Lung (tissue), 12 donors: ENCODE data around the gene DNAH17. TPM values are rescaled to one million over a fixed set of nuclear protein-coding genes. Genes with fewer than 3 reads are reported as not detected.

ENCODE experiments used
- ATAC-seq: fragments of 200-7000 bp; cut with Tn5 transposase; one replicate; pipeline ENCODE4 v1.9.1; 2020; ENCODE audit warnings: moderate number of reproducible peaks; ENCODE audit not compliant: insufficient read depth, low FRiP score
- DNase-seq, 3 donors: peaks; one replicate each; pipeline ENCODE4 v3.0.0-alpha.2; 2013 to 2017
- H3K27ac ChIP-seq, 2 donors: one replicate each; pipeline ENCODE4 v1.5.1; 2013; ENCODE audit warnings: mild to moderate bottlenecking in 2 of 2, moderate library complexity in 2 of 2, control low read depth in 1 of 2, inconsistent platforms in 1 of 2, low read depth in 1 of 2, low read length in 1 of 2
- H3K27me3 ChIP-seq, 3 donors: one replicate each; pipeline ENCODE4 v1.5.1; 2013; ENCODE audit warnings: low read length in 2 of 3; ENCODE audit not compliant: control insufficient read depth in 3 of 3, insufficient read depth in 3 of 3
- H3K36me3 ChIP-seq, 4 donors: one replicate each; pipeline ENCODE4 v1.5.1; 2013; ENCODE audit warnings: low read length in 4 of 4, mild to moderate bottlenecking in 1 of 4, moderate library complexity in 1 of 4; ENCODE audit not compliant: control insufficient read depth in 4 of 4, insufficient read depth in 4 of 4
- H3K4me1 ChIP-seq, 5 donors: one replicate each; pipeline ENCODE4 v1.5.1; 2013; ENCODE audit warnings: low read length in 5 of 5, mild to moderate bottlenecking in 2 of 5, moderate library complexity in 1 of 5; ENCODE audit not compliant: control insufficient read depth in 5 of 5, insufficient read depth in 5 of 5
- H3K4me3 ChIP-seq: one replicate; pipeline ENCODE4 v1.5.1; 2013; ENCODE audit warnings: mild to moderate bottlenecking, control low read depth, moderate library complexity
- H3K9ac ChIP-seq, 2 donors: one replicate each; pipeline ENCODE4 v1.5.1; 2013; ENCODE audit warnings: low read length in 2 of 2, control low read depth in 1 of 2; ENCODE audit not compliant: insufficient read depth in 1 of 2
- H3K9me3 ChIP-seq, 4 donors: one replicate each; pipeline ENCODE4 v1.5.1; 2013; ENCODE audit warnings: low read length in 3 of 4, mild to moderate bottlenecking in 1 of 4, moderate library complexity in 1 of 4; ENCODE audit not compliant: control insufficient read depth in 4 of 4, insufficient read depth in 3 of 4
- WGBS, 2 donors: extraction: QIAGEN DNeasy Blood & Tissue Kit; methylation state at CpG; one replicate each; pipeline ENCODE4 v1.1.7; 2013; 5-methylcytosine and 5-hydroxymethylcytosine counted together
- polyA plus RNA-seq, 2 donors: library from polyadenylated mRNA; stranded (reverse); fragments of 200-250 nt; gene quantifications; one replicate each; pipeline ENCODE4 v1.2.1, GENCODE V29; 2013
- total RNA-seq, 2 donors: library from RNA; depleted of rRNA in 1 of 2; stranded (reverse); fragments of >200 nt in 1 of 2; gene quantifications; one replicate each; pipeline ENCODE4 v1.2.1, GENCODE V29; 2014 to 2021
- TF ChIP-seq, protein P1 (sequence below): IDR thresholded peaks from 2 replicates; pipeline ENCODE4 v1.5.1; 2012; ENCODE audit warnings: mild to moderate bottlenecking; ENCODE audit errors: control extremely low read depth, extremely low read depth
- donor health status: control.
- donor health status: control.
- donor health status: Bipolar disorder and iron deficiency.
- donor health status: healthy.
- donor health status: DM: yes; HTN: yes; CAD: no.

Gene DNAH17
- total and polyA plus RNA-seq, 4 donors: 0.44 to 1.6 (median 1.2) TPM

DNA sequence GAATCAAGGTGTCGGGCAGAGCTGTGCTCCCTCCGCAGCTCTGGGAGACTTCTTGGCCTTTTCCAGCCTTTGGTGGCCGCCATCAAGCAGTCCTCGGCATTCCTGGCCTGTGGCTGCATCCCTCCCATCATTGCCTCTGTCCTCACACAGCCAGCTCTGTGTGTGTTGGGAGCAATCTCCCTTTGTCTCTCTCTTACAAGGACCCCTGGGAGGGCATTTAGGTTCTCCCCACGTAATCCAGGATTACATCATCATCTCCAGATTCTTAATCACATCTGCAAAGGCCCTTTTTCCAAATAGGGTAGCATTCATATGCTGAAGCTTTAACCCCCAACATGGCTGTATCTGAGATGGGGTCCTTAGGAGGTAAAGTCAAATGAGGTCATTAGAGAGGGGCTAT, 4.1 kb upstream of the DNAH17 start:
- H3K4me1 ChIP-seq: no peaks in the 10 kb centered on the region
- H3K9me3 ChIP-seq: no peaks in the 10 kb centered on the region
- 84 to 89% methylated on average over 5 of the region's 5 CpGs for WGBS, 2 donors
- H3K4me3 ChIP-seq: no peak overlapping the region
- peaks cover 0 to 3% (median 0%) of the 10 kb centered on the region in 3 donors for H3K27me3 ChIP-seq
- H3K9ac ChIP-seq: no peak overlapping the region
- ATAC-seq (no peak), DNase-seq (no peak)
- no peak overlapping the region for H3K27ac ChIP-seq
- no peaks in the 10 kb centered on the region for H3K36me3 ChIP-seq
- TF ChIP-seq, protein P1, sequence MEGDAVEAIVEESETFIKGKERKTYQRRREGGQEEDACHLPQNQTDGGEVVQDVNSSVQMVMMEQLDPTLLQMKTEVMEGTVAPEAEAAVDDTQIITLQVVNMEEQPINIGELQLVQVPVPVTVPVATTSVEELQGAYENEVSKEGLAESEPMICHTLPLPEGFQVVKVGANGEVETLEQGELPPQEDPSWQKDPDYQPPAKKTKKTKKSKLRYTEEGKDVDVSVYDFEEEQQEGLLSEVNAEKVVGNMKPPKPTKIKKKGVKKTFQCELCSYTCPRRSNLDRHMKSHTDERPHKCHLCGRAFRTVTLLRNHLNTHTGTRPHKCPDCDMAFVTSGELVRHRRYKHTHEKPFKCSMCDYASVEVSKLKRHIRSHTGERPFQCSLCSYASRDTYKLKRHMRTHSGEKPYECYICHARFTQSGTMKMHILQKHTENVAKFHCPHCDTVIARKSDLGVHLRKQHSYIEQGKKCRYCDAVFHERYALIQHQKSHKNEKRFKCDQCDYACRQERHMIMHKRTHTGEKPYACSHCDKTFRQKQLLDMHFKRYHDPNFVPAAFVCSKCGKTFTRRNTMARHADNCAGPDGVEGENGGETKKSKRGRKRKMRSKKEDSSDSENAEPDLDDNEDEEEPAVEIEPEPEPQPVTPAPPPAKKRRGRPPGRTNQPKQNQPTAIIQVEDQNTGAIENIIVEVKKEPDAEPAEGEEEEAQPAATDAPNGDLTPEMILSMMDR: no peak

DNA sequence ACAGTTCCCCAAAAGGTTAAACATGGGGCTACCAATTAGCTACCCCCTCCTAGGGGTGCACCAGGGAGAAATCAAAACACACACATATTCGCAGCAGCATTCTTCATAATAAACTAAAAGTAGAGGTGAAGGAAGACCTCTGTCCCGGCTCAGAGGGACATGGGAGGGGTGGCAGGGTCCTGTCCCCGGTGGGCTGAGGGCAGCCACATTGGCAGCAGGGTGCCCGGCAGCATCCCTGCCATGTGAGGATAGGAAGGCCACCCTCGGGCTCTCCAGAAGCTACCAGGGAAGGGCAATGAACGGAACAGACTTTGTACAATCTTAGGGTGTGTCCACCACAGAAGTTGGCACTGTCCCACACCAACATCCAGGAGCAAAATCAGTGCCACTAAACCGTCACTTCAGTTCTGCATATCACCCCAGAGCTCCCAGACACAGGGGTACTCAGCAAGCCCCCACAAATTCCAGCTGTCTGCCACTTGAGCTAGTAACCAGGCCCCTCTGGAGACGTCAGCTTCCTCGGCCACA, 3.1 kb upstream of the DNAH17 start:
- Histone ChIP-seq H3K4me1 (no peaks in the 10 kb centered on the region), H3K9ac (no peak overlapping the region), H3K9me3 (no peaks in the 10 kb centered on the region), H3K27me3 (peaks cover 0 to 3% (median 0%) of the 10 kb centered on the region in 3 donors), H3K27ac (no peak overlapping the region), H3K36me3 (no peaks in the 10 kb centered on the region), H3K4me3 (no peak overlapping the region)
- DNase-seq: no peak
- ATAC-seq: no peak
- WGBS, 2 donors: 71 to 81% methylated on average over 9 of the region's 9 CpGs
- TF ChIP-seq, protein P1: no peak

DNA sequence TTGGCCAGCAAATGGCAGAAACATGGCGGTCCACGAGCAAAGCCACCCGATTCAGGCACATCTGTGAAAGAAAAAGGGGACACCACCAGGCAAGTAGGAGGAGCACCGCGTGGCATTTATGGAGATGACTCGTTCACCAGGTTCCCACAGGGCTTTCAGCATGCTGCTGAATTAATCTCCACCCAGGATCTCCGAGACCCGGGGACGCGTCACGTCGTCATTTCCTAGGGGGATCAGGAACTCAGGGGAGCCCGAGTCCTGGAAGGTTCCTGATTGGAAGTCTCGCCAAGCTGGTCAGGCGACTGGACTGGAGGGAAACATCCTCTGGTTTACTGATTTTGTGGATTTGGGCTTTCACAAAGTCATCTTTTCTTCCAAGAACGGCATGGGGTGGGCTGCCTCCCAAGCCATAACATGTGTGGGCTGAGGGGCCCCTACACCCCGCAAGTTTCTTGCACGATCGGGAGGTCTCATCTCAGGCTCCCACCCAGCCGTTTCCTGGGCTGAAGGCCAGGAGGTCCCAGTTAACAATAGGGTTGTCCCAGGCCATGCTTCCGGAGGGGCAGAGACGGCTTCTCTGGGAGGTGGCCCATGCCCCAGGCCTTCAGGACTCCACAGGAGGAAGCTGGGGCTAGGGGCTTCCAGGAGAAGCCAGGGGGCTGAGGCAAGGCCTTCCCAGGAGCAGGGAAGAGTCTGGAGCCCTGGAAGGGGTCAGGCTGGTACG, 645 bp downstream of the DNAH17 start:
- no peak overlapping the region for H3K27ac ChIP-seq
- H3K9me3 ChIP-seq: no peaks in the 10 kb centered on the region
- ATAC-seq (no peak), DNase-seq (peak in 1 of 3 donors; percentile 56)
- TF ChIP-seq, protein P1: no peak
- H3K4me1 ChIP-seq: no peaks in the 10 kb centered on the region
- H3K36me3 ChIP-seq: no peaks in the 10 kb centered on the region
- WGBS, 2 donors: 78 to 82% methylated on average over 23 of the region's 23 CpGs
- no peak overlapping the region for H3K9ac ChIP-seq
- no peak overlapping the region for H3K4me3 ChIP-seq
- no peaks in the 10 kb centered on the region for H3K27me3 ChIP-seq
